ENCODE results near the gene ARSB. TPM values are rescaled to one million over a fixed set of nuclear protein-coding genes. Genes with fewer than 3 reads are reported as not detected.

ARSB gene
- total and polyA plus RNA-seq, 7 experiments from 2014 or later = 3.3 to 10.8 (median 4.8) TPM

GRCh38 chr5:78777901-78778300, 207.2 kb downstream of the ARSB start:
- intact Hi-C loops (cut with micrococcal nuclease) = no loop called here
- no peak for ATAC-seq
- ChIA-PET CTCF (no interaction called here), POLR2A (no interaction called here)
- H3K27ac ChIP-seq (ENCODE audit: low read depth, low read length) = no peak overlapping the region
- H3K4me1 ChIP-seq (ENCODE audit: control insufficient read depth in 2 of 2, insufficient read depth in 2 of 2, low read length in 2 of 2) = no peaks in the 10 kb centered on the region
- Mint-ChIP-seq H3K4me1 (no peaks in the 10 kb centered on the region), H3K4me3 (no peak overlapping the region), H3K27ac (no peak overlapping the region), H3K9me3 (no peaks in the 10 kb centered on the region), H3K27me3 (no peaks in the 10 kb centered on the region), H3K36me3 (peaks cover 7 to 58% (median 38%) of the 10 kb centered on the region in 5 donors)
- H3K9me3 ChIP-seq (ENCODE audit: control insufficient read depth in 2 of 3, low read length in 3 of 3) = no peaks in the 10 kb centered on the region
- no peak for DNase-seq
- H3K27me3 ChIP-seq (ENCODE audit: control insufficient read depth in 2 of 2, insufficient read depth in 2 of 2, low read length in 2 of 2) = no peaks in the 10 kb centered on the region
- H3K36me3 ChIP-seq (ENCODE audit: control insufficient read depth in 2 of 3, insufficient read depth in 3 of 3, low read length in 3 of 3) = peaks cover 0 to 9% (median 0%) of the 10 kb centered on the region in 3 experiments
- H3K4me3 ChIP-seq (ENCODE audit: low read length) = no peak overlapping the region

GRCh38 chr5:78776637-78777036, 208.5 kb downstream of the ARSB start:
- POLR2A ChIA-PET = no interaction called here
- ATAC-seq = no peak
- intact Hi-C loops (cut with micrococcal nuclease) = no loop called here

GRCh38 chr5:78773655-78774054, 211.5 kb downstream of the ARSB start:
- H3K4me1 ChIP-seq (ENCODE audit: control insufficient read depth in 2 of 2, insufficient read depth in 2 of 2, low read length in 2 of 2) = no peaks in the 10 kb centered on the region
- no peaks in the 10 kb centered on the region for H3K27me3 ChIP-seq (ENCODE audit: control insufficient read depth in 2 of 2, insufficient read depth in 2 of 2, low read length in 2 of 2)
- Mint-ChIP-seq H3K27ac (no peak overlapping the region), H3K9me3 (no peaks in the 10 kb centered on the region), H3K27me3 (no peaks in the 10 kb centered on the region), H3K36me3 (peaks cover 0 to 22% (median 15%) of the 10 kb centered on the region in 5 donors), H3K4me3 (no peak overlapping the region), H3K4me1 (peaks cover 0 to 11% (median 5%) of the 10 kb centered on the region in 7 donors)
- H3K36me3 ChIP-seq (ENCODE audit: control insufficient read depth in 2 of 3, insufficient read depth in 3 of 3, low read length in 3 of 3) = no peaks in the 10 kb centered on the region
- H3K9me3 ChIP-seq (ENCODE audit: control insufficient read depth in 2 of 3, low read length in 3 of 3) = no peaks in the 10 kb centered on the region
- no peak overlapping the region for H3K4me3 ChIP-seq (ENCODE audit: low read length)
- no peak for DNase-seq
- intact Hi-C loops (cut with micrococcal nuclease) = no loop called here
- ATAC-seq = no peak
- no peak overlapping the region for H3K27ac ChIP-seq (ENCODE audit: low read depth, low read length)
- CTCF ChIA-PET = no interaction called here
- POLR2A ChIA-PET = no interaction called here

More at GRCh38 chr5:78776637-78777036, 208.5 kb downstream of the ARSB start:
- peaks cover 0 to 5% (median 3%) of the 10 kb centered on the region in 7 donors for H3K4me1 Mint-ChIP-seq
- peaks cover 7 to 47% (median 35%) of the 10 kb centered on the region in 5 donors for H3K36me3 Mint-ChIP-seq
- CTCF ChIA-PET = no interaction called here
- H3K27ac Mint-ChIP-seq = no peak overlapping the region
- H3K4me3 Mint-ChIP-seq = no peak overlapping the region
- no peaks in the 10 kb centered on the region for H3K9me3 Mint-ChIP-seq
- Histone ChIP-seq H3K9me3 (ENCODE audit: control insufficient read depth in 2 of 3, low read length in 3 of 3) (no peaks in the 10 kb centered on the region), H3K4me3 (ENCODE audit: low read length) (no peak overlapping the region), H3K27me3 (ENCODE audit: control insufficient read depth in 2 of 2, insufficient read depth in 2 of 2, low read length in 2 of 2) (no peaks in the 10 kb centered on the region), H3K27ac (ENCODE audit: low read depth, low read length) (no peak overlapping the region), H3K36me3 (ENCODE audit: control insufficient read depth in 2 of 3, insufficient read depth in 3 of 3, low read length in 3 of 3) (peaks cover 0 to 9% (median 0%) of the 10 kb centered on the region in 3 experiments), H3K4me1 (ENCODE audit: control insufficient read depth in 2 of 2, insufficient read depth in 2 of 2, low read length in 2 of 2) (no peaks in the 10 kb centered on the region)
- DNase-seq = no peak
- H3K27me3 Mint-ChIP-seq = no peaks in the 10 kb centered on the region

- no peak overlapping the region for H3K27ac ChIP-seq (ENCODE audit: low read depth, low read length)
- Mint-ChIP-seq H3K9me3 (no peaks in the 10 kb centered on the region), H3K4me3 (no peak overlapping the region), H3K36me3 (peaks cover 0 to 15% (median 8%) of the 10 kb centered on the region in 5 donors), H3K27me3 (no peaks in the 10 kb centered on the region), H3K4me1 (peaks cover 0 to 11% (median 5%) of the 10 kb centered on the region in 7 donors), H3K27ac (peak overlapping the region in 2 of 9 donors; percentile 5 to 63)
- CTCF ChIA-PET = no interaction called here
- no peaks in the 10 kb centered on the region for H3K9me3 ChIP-seq (ENCODE audit: control insufficient read depth in 2 of 3, low read length in 3 of 3)
- ATAC-seq = peak; percentile 49
- H3K27me3 ChIP-seq (ENCODE audit: control insufficient read depth in 2 of 2, insufficient read depth in 2 of 2, low read length in 2 of 2) = no peaks in the 10 kb centered on the region
- H3K4me1 ChIP-seq (ENCODE audit: control insufficient read depth in 2 of 2, insufficient read depth in 2 of 2, low read length in 2 of 2) = no peaks in the 10 kb centered on the region
- intact Hi-C loops (cut with micrococcal nuclease) = no loop called here
- POLR2A ChIA-PET = no interaction called here
- DNase-seq = peak in 2 of 9 donors; percentile 1 to 2
- no peak overlapping the region for H3K4me3 ChIP-seq (ENCODE audit: low read length)
- no peaks in the 10 kb centered on the region for H3K36me3 ChIP-seq (ENCODE audit: control insufficient read depth in 2 of 3, insufficient read depth in 3 of 3, low read length in 3 of 3)
Measured at GRCh38 chr5:78771260-78772205, 213.6 kb downstream of the ARSB start.

GRCh38 chr5:78768781-78769380, 216.2 kb downstream of the ARSB start:
- CTCF ChIA-PET = no interaction called here
- DNase-seq (no peak), ATAC-seq (no peak)
- Histone ChIP-seq H3K4me1 (ENCODE audit: control insufficient read depth in 2 of 2, insufficient read depth in 2 of 2, low read length in 2 of 2) (no peaks in the 10 kb centered on the region), H3K9me3 (ENCODE audit: control insufficient read depth in 2 of 3, low read length in 3 of 3) (no peaks in the 10 kb centered on the region), H3K27me3 (ENCODE audit: control insufficient read depth in 2 of 2, insufficient read depth in 2 of 2, low read length in 2 of 2) (no peaks in the 10 kb centered on the region), H3K4me3 (ENCODE audit: low read length) (no peak overlapping the region), H3K27ac (ENCODE audit: low read depth, low read length) (no peak overlapping the region), H3K36me3 (ENCODE audit: control insufficient read depth in 2 of 3, insufficient read depth in 3 of 3, low read length in 3 of 3) (no peaks in the 10 kb centered on the region)
- intact Hi-C loops (cut with micrococcal nuclease) = no loop called here
- POLR2A ChIA-PET = no interaction called here
- H3K27me3 Mint-ChIP-seq = peaks cover 0 to 5% (median 0%) of the 10 kb centered on the region in 5 donors
- no peaks in the 10 kb centered on the region for H3K9me3 Mint-ChIP-seq
- H3K27ac Mint-ChIP-seq = no peak overlapping the region
- no peak overlapping the region for H3K4me3 Mint-ChIP-seq
- H3K4me1 Mint-ChIP-seq = peaks cover 0 to 11% (median 5%) of the 10 kb centered on the region in 7 donors
- peaks cover 0 to 16% (median 4%) of the 10 kb centered on the region in 5 donors for H3K36me3 Mint-ChIP-seq

- Histone ChIP-seq H3K9me3 (ENCODE audit: control insufficient read depth in 2 of 3, low read length in 3 of 3) (no peaks in the 10 kb centered on the region), H3K27me3 (ENCODE audit: control insufficient read depth in 2 of 2, insufficient read depth in 2 of 2, low read length in 2 of 2) (no peaks in the 10 kb centered on the region), H3K4me3 (ENCODE audit: low read length) (no peak overlapping the region), H3K27ac (ENCODE audit: low read depth, low read length) (no peak overlapping the region), H3K4me1 (ENCODE audit: control insufficient read depth in 2 of 2, insufficient read depth in 2 of 2, low read length in 2 of 2) (no peaks in the 10 kb centered on the region), H3K36me3 (ENCODE audit: control insufficient read depth in 2 of 3, insufficient read depth in 3 of 3, low read length in 3 of 3) (no peaks in the 10 kb centered on the region)
- ChIA-PET POLR2A (no interaction called here), CTCF (no interaction called here)
- DNase-seq = no peak
- peaks cover 0 to 7% (median 0%) of the 10 kb centered on the region in 7 donors for H3K4me1 Mint-ChIP-seq
- H3K9me3 Mint-ChIP-seq = peaks cover 0 to 4% (median 0%) of the 10 kb centered on the region in 11 donors
- ATAC-seq = no peak
- no peak overlapping the region for H3K4me3 Mint-ChIP-seq
- peaks cover 0 to 5% (median 0%) of the 10 kb centered on the region in 5 donors for H3K27me3 Mint-ChIP-seq
- intact Hi-C loops (cut with micrococcal nuclease) = no loop called here
- no peak overlapping the region for H3K27ac Mint-ChIP-seq
- H3K36me3 Mint-ChIP-seq = peaks cover 0 to 16% (median 3%) of the 10 kb centered on the region in 5 donors
Measured at GRCh38 chr5:78766412-78766762, 218.7 kb downstream of the ARSB start.

Data from naive thymus-derived CD4-positive, alpha-beta T cell (primary cell).